Peyer's patch (tissue), 4 donors: ENCODE measurements around the gene MBTPS1.

Experiments used
- CTCF ChIP-seq, 6 experiments: fragments of 450-650 bp in 4 of 6; fragments of 200-600 bp in 2 of 6; sonication (generic) in 1 of 6; IDR thresholded peaks; one replicate each; pipeline ENCODE4 v1.5.1; 2017 to 2019; ENCODE audit warnings: antibody characterized with exemption in 6 of 6, mild to moderate bottlenecking in 3 of 6, moderate library complexity in 1 of 6
- POLR2A ChIP-seq, 2 donors: fragments of 450-650 bp; IDR thresholded peaks; one replicate each; pipeline ENCODE4 v1.5.1; 2017; ENCODE audit warnings: antibody characterized with exemption in 2 of 2, mild to moderate bottlenecking in 2 of 2, moderate library complexity in 2 of 2

DNA sequence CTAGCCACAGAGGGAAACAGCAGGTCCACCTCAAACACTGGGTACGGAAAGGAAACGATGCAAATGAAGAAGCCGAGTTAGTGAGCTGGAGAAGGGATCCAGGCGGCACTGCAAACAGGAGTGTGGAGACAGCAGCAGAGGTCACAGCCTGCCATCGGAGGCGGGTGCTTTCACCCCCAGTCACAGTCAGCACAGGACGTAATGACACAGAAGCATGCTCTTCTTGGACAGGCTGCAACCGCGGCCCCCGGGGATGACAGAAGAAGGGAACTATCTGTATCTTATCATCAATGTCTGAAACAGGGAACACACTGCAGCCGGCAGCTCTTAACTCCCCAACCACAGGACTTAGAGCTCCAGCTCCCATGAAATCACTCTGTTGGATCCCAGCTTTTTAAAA lies 58.1 kb downstream of the MBTPS1 start:
- no peak for TF ChIP-seq POLR2A (IDR thresholded peaks at IDR 0.05)
- TF ChIP-seq CTCF (IDR thresholded peaks at IDR 0.05) = no peak
